HFFc6 (cell line): ENCODE data around the gene WASHC2A. TPM values are rescaled to one million over a fixed set of nuclear protein-coding genes. Genes with fewer than 3 reads are reported as not detected.
"Not testable (repeated sequence)": the region's sequence is repeated elsewhere in the genome, so short reads cannot be mapped to it uniquely, and the experiment has no call there.

Experiments used
- DNase-seq: peaks from one replicate; pipeline ENCODE4 v3.0.0-alpha.2; 2018
- H3K27ac Mint-ChIP-seq: 2 replicates; pipeline ENCODE4 v1.8.0; 2020; ENCODE audit warnings: mild to moderate bottlenecking, mixed read lengths
- H3K27me3 Mint-ChIP-seq: 2 replicates; pipeline ENCODE4 v1.8.0; 2021; ENCODE audit warnings: mild to moderate bottlenecking, moderate library complexity, mixed read lengths; ENCODE audit not compliant: insufficient read depth
- H3K36me3 Mint-ChIP-seq: 2 replicates; pipeline ENCODE4 v1.8.0; 2021; ENCODE audit warnings: low read depth, mixed read lengths
- H3K4me1 Mint-ChIP-seq: 2 replicates; pipeline ENCODE4 v1.8.0; 2020; ENCODE audit warnings: low read depth, mixed read lengths
- H3K4me3 Mint-ChIP-seq: 2 replicates; pipeline ENCODE4 v1.8.0; 2020; ENCODE audit warnings: mild to moderate bottlenecking, moderate library complexity, mixed read lengths
- H3K9me3 Mint-ChIP-seq: 2 replicates; pipeline ENCODE4 v1.8.0; 2020; ENCODE audit warnings: mild to moderate bottlenecking, mixed read lengths
- total RNA-seq, 6 experiments: library from RNA; stranded (reverse); fragmentation: NEBNext Ultra II Directional; extraction: Animal tissue kit (Norgen Biotek cat#: 25700); gene quantifications; 2 replicates in 1 of 6; 3 replicates in 5 of 6; pipeline ENCODE4 v1.2.3, GENCODE V29; 2021

Gene WASHC2A
- total RNA-seq, 6 experiments from 2014 or later = 37.4 to 51.5 (median 42.8) TPM

DNA sequence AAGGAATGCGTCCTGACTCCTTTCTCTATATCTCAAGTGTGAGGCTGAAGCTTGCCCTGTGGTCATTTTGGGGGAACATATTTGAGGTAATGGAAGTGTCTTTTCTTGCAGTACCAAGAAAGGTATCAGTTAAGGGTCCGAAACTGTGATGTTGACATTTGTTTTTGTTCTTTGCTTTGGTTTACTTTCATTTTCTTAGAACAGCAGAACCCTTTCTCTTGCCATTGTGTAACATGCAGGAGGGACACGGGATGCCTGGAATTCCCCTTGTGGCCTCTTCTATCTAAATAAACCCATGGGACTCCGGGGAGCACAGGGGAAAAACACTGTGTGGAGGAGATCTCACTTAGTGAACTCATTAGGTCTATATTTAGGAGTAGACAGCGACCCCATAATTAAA lies 34.5 kb downstream of the WASHC2A start:
- not testable (repeated sequence) for H3K27ac Mint-ChIP-seq, DNase-seq, H3K9me3 Mint-ChIP-seq, H3K4me1 Mint-ChIP-seq, H3K4me3 Mint-ChIP-seq, H3K27me3 Mint-ChIP-seq, H3K36me3 Mint-ChIP-seq

DNA sequence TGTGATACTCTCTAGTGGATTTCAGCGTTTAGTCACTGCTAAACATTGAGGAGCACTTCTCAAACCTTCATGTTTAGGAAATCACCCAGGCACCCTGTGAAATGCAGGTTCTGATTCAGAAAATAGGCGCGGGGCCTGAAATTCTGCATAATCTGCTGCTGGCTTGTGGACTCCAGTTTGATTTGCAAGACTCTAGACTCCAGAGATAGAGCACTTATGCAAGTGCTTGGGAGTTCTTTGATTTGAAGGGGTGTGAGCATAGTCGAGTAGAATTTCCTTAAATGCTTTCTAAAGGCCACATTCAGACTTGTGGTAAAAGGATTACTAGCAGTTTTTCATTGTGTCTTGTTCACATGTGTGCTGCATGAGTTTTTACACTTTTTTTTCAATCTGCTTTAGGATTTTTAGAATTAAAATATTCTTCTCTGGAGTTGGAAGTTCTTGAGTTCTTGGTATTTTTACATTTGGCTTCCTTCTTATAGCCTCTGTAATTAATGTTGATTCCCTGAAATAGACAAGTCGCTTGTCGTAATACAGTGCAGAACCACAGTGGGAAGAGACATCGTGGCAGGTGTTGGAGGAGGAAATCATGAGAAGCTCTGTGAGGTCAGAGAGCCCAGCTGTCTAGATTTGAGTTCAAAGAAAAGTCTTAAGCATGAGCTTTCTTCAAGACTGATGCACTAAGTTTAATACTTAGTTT lies 41.4 kb downstream of the WASHC2A start:
- DNase-seq, H3K4me1 Mint-ChIP-seq, H3K27ac Mint-ChIP-seq, H3K9me3 Mint-ChIP-seq, H3K27me3 Mint-ChIP-seq, H3K36me3 Mint-ChIP-seq, H3K4me3 Mint-ChIP-seq: not testable (repeated sequence)

DNA sequence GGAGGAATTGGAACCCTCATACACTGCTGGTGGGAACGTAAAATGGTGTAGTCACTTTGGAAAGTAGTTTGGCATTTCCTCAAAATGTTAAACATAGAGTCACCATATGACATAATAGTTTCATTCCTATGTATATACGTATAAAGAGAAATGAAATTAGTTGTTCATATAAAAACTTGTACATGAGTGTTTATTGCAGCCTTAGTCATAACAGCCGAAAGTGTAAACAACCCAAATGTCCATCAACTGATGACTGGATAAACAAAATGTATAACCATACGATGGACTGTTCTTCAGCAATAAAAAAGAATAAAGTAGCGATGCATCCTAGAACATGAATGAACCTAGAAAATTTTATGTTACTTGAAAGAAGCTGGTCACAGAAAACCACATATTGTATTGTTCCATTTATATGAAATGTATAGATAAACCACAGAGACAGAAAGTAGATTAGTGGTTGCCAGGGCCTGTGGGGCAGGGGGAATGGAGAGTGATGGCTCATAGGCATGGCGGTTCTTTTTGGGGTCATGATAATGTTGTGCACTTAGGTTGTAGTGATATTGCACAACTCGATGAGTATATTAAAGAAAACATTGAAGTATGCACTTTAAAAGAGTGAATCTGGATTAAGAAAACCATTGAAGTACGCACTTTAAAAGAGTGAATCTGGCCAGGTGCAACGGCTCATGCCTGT lies 44.8 kb downstream of the WASHC2A start:
- not testable (repeated sequence) for H3K4me1 Mint-ChIP-seq, H3K9me3 Mint-ChIP-seq, H3K27me3 Mint-ChIP-seq, H3K27ac Mint-ChIP-seq, DNase-seq, H3K4me3 Mint-ChIP-seq, H3K36me3 Mint-ChIP-seq

DNA sequence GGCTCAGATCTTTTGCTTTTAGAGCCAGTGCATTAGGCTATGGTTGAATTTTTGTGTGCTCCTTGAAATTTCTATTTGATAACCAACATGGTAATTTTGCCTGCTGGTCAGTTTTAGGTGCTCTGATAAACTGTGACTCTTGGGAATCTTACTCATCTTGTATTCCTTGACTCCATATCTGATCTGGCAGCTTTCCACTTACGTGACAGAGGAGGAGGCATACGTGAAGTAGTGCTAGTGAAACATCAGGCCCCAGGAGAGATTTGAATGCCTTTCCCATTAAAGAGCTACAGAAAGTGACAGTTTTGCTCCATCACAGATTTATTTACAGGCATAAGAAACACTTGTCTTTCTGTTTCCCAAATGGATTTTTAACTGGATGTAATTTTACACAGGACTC lies 59.0 kb downstream of the WASHC2A start:
- H3K4me3 Mint-ChIP-seq, H3K27me3 Mint-ChIP-seq, H3K9me3 Mint-ChIP-seq, H3K4me1 Mint-ChIP-seq, H3K27ac Mint-ChIP-seq: not testable (repeated sequence)
- peaks cover 13% of the 10 kb centered on the region; the same call in 1 of the 2 replicates for H3K36me3 Mint-ChIP-seq
- peak; percentile 29 for DNase-seq

DNA sequence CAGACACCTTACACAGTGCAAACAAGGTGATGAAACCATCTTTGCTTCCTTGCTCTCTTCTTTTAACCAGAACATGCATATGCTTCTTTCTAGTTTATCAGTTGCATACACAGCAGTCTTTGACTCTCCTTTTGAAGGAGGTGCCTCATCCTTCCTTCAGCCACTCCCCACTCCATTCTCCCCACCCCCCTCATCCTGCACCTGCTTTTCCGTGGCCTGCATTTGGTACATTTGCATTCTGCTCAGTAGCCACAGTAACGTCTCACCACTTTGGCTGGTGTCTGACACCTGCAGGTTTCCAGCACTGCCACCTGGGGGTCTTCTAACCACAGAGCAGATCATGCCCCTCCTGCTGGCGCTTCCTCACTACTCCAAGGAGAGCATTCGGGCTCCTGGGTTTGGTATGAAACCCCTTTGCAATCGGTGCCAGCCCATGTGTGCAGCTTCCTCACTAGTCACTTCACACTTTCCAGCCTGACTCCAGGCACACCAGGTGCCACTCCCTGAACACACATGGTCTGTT lies 60.1 kb downstream of the WASHC2A start:
- H3K36me3 Mint-ChIP-seq = peaks cover 22% of the 10 kb centered on the region
- not testable (repeated sequence) for H3K9me3 Mint-ChIP-seq, H3K4me3 Mint-ChIP-seq, H3K27me3 Mint-ChIP-seq, H3K27ac Mint-ChIP-seq, H3K4me1 Mint-ChIP-seq, DNase-seq

DNA sequence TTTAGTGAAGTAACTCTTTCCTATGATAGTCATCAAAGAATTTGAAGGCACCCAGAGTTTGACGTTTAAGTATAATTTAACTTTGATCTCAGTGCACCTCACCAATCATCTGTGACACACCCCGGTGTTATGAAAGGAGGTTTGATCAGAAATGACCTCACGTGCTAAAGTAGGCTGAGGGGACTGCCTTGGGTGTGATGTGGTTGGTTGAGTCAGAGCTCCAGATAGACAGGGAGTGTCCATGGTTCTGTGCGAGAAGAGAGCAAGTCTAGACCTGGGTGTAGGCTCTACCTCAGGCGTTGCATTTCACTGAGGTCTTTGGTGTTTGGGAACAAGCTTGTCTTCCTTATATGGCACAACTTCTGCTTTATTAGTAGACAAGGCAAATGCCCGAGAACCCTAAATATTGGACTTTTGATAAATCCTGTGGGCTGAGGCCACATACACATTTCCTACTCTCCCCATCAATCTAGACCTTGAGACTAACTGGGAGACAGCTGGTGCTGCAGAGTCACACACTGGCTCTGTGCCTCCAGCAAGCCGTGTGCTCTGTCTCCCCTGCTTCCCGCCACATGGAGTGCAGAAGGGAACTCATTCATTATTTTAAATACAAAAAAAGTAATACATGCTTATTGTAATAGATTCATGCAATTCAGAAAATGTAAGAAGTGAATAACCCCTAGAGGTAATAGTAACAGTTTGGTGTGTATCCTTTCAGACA lies 63.7 kb downstream of the WASHC2A start:
- DNase-seq, H3K9me3 Mint-ChIP-seq, H3K27ac Mint-ChIP-seq, H3K4me3 Mint-ChIP-seq, H3K4me1 Mint-ChIP-seq, H3K27me3 Mint-ChIP-seq: not testable (repeated sequence)
- peaks cover 33% of the 10 kb centered on the region for H3K36me3 Mint-ChIP-seq

DNA sequence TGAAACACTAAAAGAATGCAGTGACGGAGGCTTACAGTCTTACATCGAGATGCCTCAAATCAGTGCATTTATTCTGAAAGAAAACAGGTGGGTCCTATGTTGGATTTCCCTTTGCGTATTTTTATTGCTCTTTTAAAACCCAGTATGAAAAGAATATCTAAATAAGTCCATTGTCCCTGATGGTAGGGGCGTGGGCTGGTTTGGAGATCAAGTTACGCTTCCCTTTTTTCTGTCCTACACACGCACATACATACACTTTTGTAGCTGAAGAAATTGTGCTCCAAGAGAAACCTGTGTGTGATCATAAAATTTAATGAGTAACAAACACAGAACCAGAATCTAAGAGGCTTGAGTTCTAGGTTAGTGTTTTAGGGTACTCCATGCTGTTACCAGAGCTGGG lies 64.6 kb downstream of the WASHC2A start:
- H3K9me3 Mint-ChIP-seq, H3K4me3 Mint-ChIP-seq, H3K27ac Mint-ChIP-seq, DNase-seq, H3K4me1 Mint-ChIP-seq, H3K27me3 Mint-ChIP-seq: not testable (repeated sequence)
- peaks cover 33% of the 10 kb centered on the region for H3K36me3 Mint-ChIP-seq

DNA sequence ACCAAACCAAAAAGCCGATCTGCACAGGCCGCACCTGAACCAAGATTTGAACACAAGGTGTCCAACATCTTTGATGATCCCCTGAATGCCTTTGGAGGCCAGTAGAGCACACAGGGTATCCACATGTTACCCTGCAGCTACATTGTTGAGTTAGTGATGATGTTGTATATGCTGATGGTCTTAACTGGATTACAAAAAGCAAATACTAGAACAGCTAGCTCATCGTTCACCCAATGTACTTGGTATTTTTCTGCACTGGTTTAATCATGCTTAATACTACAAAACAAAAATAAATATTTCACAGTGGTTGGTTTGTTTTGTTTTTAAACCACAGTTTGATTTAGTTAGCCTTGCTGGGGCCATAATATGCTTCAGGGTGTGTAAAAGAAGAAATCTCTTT lies 65.1 kb downstream of the WASHC2A start:
- not testable (repeated sequence) for H3K27ac Mint-ChIP-seq, H3K4me1 Mint-ChIP-seq, H3K4me3 Mint-ChIP-seq, DNase-seq, H3K9me3 Mint-ChIP-seq, H3K27me3 Mint-ChIP-seq
- peaks cover 33% of the 10 kb centered on the region for H3K36me3 Mint-ChIP-seq

DNA sequence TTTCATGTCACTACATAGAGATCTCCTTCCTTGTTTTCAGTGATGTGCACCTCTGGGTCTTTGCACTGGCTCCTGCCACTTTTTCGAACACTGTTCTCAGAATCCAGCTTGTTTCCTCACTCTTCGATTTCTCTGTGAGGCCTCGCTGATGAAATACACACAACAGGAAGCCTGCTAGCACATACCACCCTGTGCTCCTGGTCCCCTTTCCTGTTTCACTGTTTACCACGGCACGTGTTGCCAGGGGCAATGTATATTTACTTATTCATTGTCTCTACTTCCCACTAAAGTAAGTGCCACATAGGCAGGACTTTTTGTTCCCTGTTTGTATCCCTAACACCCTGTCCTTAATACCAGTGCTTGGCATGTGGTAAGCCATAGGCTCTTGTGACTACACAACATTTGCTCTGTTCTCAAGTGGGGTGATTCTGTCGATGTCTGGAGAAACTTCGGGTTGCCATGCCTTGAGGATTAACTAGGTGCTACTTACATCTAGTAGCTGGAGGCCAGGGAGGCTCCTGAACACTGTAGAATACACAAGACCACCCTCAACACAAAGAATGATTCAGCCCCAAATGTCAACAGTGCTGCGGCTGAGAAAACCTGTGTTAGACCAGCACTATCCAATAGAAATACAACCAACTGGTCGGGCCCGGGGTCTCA lies 75.9 kb downstream of the WASHC2A start:
- not testable (repeated sequence) for H3K36me3 Mint-ChIP-seq, H3K4me1 Mint-ChIP-seq, H3K9me3 Mint-ChIP-seq, H3K4me3 Mint-ChIP-seq, H3K27me3 Mint-ChIP-seq, DNase-seq, H3K27ac Mint-ChIP-seq

DNA sequence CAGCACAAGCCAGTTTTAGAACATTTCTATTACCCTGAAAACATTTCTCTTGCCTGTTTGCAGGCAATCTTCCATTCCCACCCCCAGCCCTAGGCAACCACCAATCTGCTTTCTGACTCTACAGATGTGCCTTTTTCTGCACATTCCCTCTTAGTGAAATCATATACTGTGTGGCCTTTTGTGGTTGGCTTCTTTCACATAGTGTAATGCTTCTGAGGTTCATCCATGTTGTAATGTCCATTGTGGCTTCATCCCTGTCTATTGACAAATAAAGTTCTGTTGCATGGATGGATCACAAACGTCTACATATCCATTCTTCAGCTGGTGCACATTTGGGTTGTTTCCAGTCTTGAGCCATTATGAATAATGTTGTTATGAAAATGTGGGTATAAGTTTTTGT lies 77.8 kb downstream of the WASHC2A start:
- not testable (repeated sequence) for H3K27me3 Mint-ChIP-seq, H3K4me1 Mint-ChIP-seq, H3K27ac Mint-ChIP-seq, H3K4me3 Mint-ChIP-seq, H3K36me3 Mint-ChIP-seq, H3K9me3 Mint-ChIP-seq
- DNase-seq = peak; percentile 28
